Thoracic aorta (tissue), 2 donors: ENCODE results near the gene TNRC6A. TPM values are rescaled to one million over a fixed set of nuclear protein-coding genes. Genes with fewer than 3 reads are reported as not detected.

Experiments
- ATAC-seq: fragments of 150-250 bp; one replicate; pipeline ENCODE4 v1.8.0; 2017; ENCODE audit warnings: low read depth; ENCODE audit not compliant: insufficient number of reproducible peaks, low FRiP score
- DNase-seq: peaks from one replicate; pipeline ENCODE4 v3.0.0-alpha.2; 2020; ENCODE audit warnings: low spot score
- H3K27ac ChIP-seq, 2 donors: fragments of 200-600 bp; sonication (generic); 1 replicate in 1 of 2; 2 replicates in 1 of 2; pipeline ENCODE4 v1.5.1; 2016; ENCODE audit warnings: mild to moderate bottlenecking in 2 of 2, moderate library complexity in 2 of 2
- H3K27me3 ChIP-seq: fragments of 200-600 bp; sonication (generic); replicated peaks from 2 replicates; pipeline ENCODE4 v1.6.0; 2016; ENCODE audit warnings: mild to moderate bottlenecking; ENCODE audit not compliant: insufficient read depth
- H3K36me3 ChIP-seq: fragments of 200-600 bp; sonication (generic); one replicate; pipeline ENCODE4 v1.5.1; 2016
- H3K4me1 ChIP-seq, 2 donors: fragments of 200-600 bp; sonication (generic); 1 replicate in 1 of 2; 2 replicates in 1 of 2; pipeline versions ENCODE4 v1.5.1 to v1.6.0; 2016; ENCODE audit warnings: low read depth in 2 of 2, mild to moderate bottlenecking in 1 of 2; ENCODE audit not compliant: control insufficient read depth in 1 of 2
- H3K4me3 ChIP-seq: fragments of 200-600 bp; sonication (generic); 2 replicates; pipeline ENCODE4 v1.5.1; 2016; ENCODE audit warnings: mild to moderate bottlenecking
- H3K9me3 ChIP-seq: fragments of 200-600 bp; sonication (generic); 2 replicates; pipeline ENCODE4 v1.5.1; 2016
- total RNA-seq, 2 donors: library from RNA; depleted of rRNA; stranded (reverse); fragments of >200 nt; gene quantifications; one replicate each; pipeline versions ENCODE4 v1.1.0 to v1.2.3, GENCODE V29; 2016
- TF ChIP-seq, protein P1 (sequence below): fragments of 200-600 bp; sonication (generic); IDR thresholded peaks from one replicate; pipeline ENCODE4 v1.5.1; 2019; ENCODE audit warnings: antibody characterized with exemption

The TNRC6A gene
- total RNA-seq, 2 donors from 2014 or later = 45.6 to 85.4 TPM

DNA sequence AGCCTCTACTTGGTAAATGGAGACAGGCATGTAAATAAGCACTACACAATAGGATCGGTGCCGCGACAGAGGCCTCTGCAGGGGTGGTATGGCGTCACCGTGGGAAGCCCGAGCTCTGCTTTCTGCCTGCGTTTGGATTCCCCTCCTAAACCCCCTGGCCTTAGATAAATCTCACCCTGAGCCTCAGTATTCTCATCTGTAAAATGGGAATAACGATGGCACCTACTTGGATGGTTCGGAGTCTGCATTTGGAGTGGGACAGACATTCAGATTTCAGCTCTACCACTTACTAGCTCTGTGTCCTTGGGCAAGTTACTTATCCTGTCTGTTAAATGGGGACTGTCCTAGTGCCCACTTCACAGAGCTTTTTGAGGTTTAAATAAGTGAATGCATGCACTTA, 42.8 kb upstream of the TNRC6A start:
- Histone ChIP-seq H3K4me1 (peaks cover 4 to 20% of the 10 kb centered on the region in 2 donors), H3K9me3 (no peaks in the 10 kb centered on the region), H3K27me3 (no peaks in the 10 kb centered on the region), H3K4me3 (peak overlapping the region; percentile 36), H3K36me3 (no peaks in the 10 kb centered on the region), H3K27ac (peak overlapping the region; percentile 44 to 67)
- ATAC-seq (peak; percentile 8), DNase-seq (no peak)
- TF ChIP-seq, protein P1, sequence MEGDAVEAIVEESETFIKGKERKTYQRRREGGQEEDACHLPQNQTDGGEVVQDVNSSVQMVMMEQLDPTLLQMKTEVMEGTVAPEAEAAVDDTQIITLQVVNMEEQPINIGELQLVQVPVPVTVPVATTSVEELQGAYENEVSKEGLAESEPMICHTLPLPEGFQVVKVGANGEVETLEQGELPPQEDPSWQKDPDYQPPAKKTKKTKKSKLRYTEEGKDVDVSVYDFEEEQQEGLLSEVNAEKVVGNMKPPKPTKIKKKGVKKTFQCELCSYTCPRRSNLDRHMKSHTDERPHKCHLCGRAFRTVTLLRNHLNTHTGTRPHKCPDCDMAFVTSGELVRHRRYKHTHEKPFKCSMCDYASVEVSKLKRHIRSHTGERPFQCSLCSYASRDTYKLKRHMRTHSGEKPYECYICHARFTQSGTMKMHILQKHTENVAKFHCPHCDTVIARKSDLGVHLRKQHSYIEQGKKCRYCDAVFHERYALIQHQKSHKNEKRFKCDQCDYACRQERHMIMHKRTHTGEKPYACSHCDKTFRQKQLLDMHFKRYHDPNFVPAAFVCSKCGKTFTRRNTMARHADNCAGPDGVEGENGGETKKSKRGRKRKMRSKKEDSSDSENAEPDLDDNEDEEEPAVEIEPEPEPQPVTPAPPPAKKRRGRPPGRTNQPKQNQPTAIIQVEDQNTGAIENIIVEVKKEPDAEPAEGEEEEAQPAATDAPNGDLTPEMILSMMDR = no peak

DNA sequence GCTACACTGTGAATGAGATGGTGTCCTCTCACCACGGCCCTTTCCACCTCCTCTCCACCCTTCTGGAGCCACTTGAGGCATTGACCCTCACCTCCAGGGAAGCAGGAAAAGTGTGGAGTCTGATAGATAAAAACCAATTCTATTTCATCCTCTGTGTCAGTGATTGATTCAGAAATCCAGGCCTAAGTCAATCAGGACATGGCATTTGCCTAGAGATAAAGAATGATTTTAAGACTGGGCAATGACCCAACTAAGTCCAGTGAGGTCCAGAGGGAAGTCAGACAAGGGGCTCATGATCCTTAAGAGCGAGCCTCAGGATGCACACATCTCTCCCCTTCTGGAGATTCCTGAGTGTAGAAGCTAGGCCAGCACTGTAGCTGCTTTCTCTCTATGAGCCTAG, 41.1 kb upstream of the TNRC6A start:
- H3K4me1 ChIP-seq = peaks cover 4 to 20% of the 10 kb centered on the region in 2 donors
- H3K4me3 ChIP-seq = no peak overlapping the region
- no peaks in the 10 kb centered on the region for H3K36me3 ChIP-seq
- H3K9me3 ChIP-seq = no peaks in the 10 kb centered on the region
- DNase-seq (no peak), ATAC-seq (no peak)
- TF ChIP-seq, protein P1 = no peak
- H3K27me3 ChIP-seq = no peaks in the 10 kb centered on the region
- no peak overlapping the region for H3K27ac ChIP-seq

DNA sequence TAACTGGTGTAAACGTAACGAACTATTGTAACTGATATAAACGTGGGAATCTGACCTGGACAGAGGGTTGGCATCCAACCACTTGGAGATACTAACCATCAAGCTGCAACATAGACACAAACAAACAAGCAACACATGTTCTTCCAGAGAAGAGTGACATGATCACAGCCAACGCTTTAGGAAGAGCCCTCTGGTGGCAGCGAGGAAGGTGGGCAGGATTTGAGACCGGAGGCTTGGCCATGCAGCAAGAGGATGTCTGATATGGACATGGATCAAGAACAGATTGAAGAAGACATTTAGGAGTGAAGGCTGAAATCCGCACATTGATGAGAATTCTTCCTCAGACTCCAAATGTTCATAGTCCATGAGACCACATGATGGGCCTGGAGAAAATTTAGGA, 40.3 kb upstream of the TNRC6A start:
- no peak for DNase-seq
- peaks cover 4 to 20% of the 10 kb centered on the region in 2 donors for H3K4me1 ChIP-seq
- H3K36me3 ChIP-seq = no peaks in the 10 kb centered on the region
- no peak overlapping the region for H3K4me3 ChIP-seq
- no peak overlapping the region for H3K27ac ChIP-seq
- TF ChIP-seq, protein P1 = peak; percentile 43
- H3K9me3 ChIP-seq = no peaks in the 10 kb centered on the region
- H3K27me3 ChIP-seq = no peaks in the 10 kb centered on the region
- ATAC-seq = no peak

DNA sequence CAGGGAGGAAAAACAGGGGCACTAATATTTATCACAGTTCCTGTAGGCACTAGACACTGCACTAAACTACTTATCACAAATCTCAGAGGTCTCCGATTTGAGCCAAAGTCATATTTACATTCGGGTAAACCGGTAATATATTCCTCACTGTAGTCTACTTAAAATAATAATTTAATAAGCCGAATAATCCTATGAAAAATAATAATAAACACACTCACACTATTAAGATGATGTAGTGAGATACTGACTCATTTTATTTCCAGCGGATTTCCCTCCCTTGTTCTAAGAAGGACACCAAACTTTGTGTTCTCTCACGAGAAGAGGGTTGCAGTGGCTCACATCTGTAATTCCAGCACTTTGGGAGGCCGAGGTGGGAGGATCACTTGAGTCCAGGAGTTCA, 36.6 kb upstream of the TNRC6A start:
- DNase-seq (no peak), ATAC-seq (no peak)
- no peak overlapping the region for H3K4me3 ChIP-seq
- no peaks in the 10 kb centered on the region for H3K27me3 ChIP-seq
- no peak overlapping the region for H3K27ac ChIP-seq
- H3K4me1 ChIP-seq = no peaks in the 10 kb centered on the region
- H3K9me3 ChIP-seq = no peaks in the 10 kb centered on the region
- no peaks in the 10 kb centered on the region for H3K36me3 ChIP-seq
- TF ChIP-seq, protein P1 = no peak

DNA sequence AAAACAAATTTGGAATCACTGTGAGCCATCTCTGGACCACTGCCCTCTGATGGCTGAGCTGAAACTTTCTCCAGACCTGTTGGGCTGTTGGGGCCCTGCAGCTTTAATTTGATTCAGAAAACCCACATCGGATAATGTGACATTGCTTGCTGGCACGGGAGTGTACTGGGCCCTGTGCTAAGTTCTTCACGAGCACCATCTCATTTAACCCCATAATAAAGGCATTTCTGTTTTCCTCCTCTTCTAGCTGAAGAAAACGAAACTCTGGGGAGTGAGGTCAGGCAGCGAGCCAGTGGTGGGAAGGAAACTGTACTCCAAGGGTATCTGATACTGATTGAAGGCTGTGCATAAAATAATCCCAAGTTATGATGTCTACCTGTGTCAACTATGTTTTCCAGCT, 34.5 kb upstream of the TNRC6A start:
- Histone ChIP-seq H3K9me3 (no peaks in the 10 kb centered on the region), H3K4me1 (peaks cover 0 to 3% of the 10 kb centered on the region in 2 donors), H3K27ac (no peak overlapping the region), H3K36me3 (no peaks in the 10 kb centered on the region), H3K27me3 (no peaks in the 10 kb centered on the region), H3K4me3 (no peak overlapping the region)
- TF ChIP-seq, protein P1 = no peak
- no peak for ATAC-seq
- no peak for DNase-seq
